Activated naive CD8-positive, alpha-beta T cell treated with anti-CD3 and anti-CD28 coated beads, Interleukin-2, amount 50 U/mL, for 24 hours (primary cell): ENCODE results near the gene RBMS2.
"Not testable (repeated sequence)": the region's sequence is repeated elsewhere in the genome, so short reads cannot be mapped to it uniquely, and the experiment has no call there.

Source experiments
- ATAC-seq: fragments of 150-1000 bp; cut with Tn5 transposase; one replicate; pipeline ENCODE4 v1.10.0; 2021
- DNase-seq: peaks from one replicate; pipeline ENCODE4 v3.0.0; 2021
- H3K27ac Mint-ChIP-seq: one replicate; pipeline ENCODE4 v1.8.0; 2021; ENCODE audit warnings: mild to moderate bottlenecking, mixed read lengths
- H3K27me3 Mint-ChIP-seq: one replicate; pipeline ENCODE4 v1.8.0; 2021; ENCODE audit warnings: mixed read lengths
- H3K36me3 Mint-ChIP-seq: one replicate; pipeline ENCODE4 v1.8.0; 2021; ENCODE audit warnings: low read depth, mixed read lengths
- H3K4me1 Mint-ChIP-seq: one replicate; pipeline ENCODE4 v1.8.0; 2021; ENCODE audit warnings: mixed read lengths
- H3K4me3 Mint-ChIP-seq: one replicate; pipeline ENCODE4 v1.8.0; 2021; ENCODE audit warnings: mild to moderate bottlenecking, moderate library complexity, mixed read lengths
- H3K9me3 Mint-ChIP-seq: one replicate; pipeline ENCODE4 v1.8.0; 2021; ENCODE audit warnings: mixed read lengths

Gene RBMS2

GRCh38 chr12:56521590-56522371 lies at the start of gene RBMS2:
TSS of gene RBMS2 (plus strand) at chr12:56521820. CDS start at chr12:56522024, 204 bp downstream.
- DNase-seq (peak; percentile 35), ATAC-seq (peak; percentile 88)
- Mint-ChIP-seq H3K4me1 (peaks cover 35% of the 10 kb centered on the region), H3K27me3 (no peaks in the 10 kb centered on the region), H3K4me3 (peak within 1 kb of the TSS; percentile 80), H3K36me3 (no peaks in the 10 kb centered on the region), H3K9me3 (no peaks in the 10 kb centered on the region), H3K27ac (peak within 1 kb of the TSS; percentile 74)

GRCh38 chr12:56474389-56474788 lies 47.2 kb upstream of the RBMS2 start:
- Mint-ChIP-seq H3K4me3 (no peak overlapping the region), H3K9me3 (no peaks in the 10 kb centered on the region), H3K27me3 (no peaks in the 10 kb centered on the region), H3K36me3 (peaks cover 34% of the 10 kb centered on the region), H3K27ac (no peak overlapping the region), H3K4me1 (peaks cover 27% of the 10 kb centered on the region)
- DNase-seq (no peak), ATAC-seq (no peak)

- Mint-ChIP-seq H3K36me3 (peaks cover 23% of the 10 kb centered on the region), H3K4me1 (peaks cover 21% of the 10 kb centered on the region), H3K27me3 (no peaks in the 10 kb centered on the region), H3K9me3 (no peaks in the 10 kb centered on the region), H3K4me3 (no peak overlapping the region), H3K27ac (no peak overlapping the region)
- DNase-seq, result no peak
- no peak for ATAC-seq
Measured at GRCh38 chr12:56476143-56476542, 45.5 kb upstream of the RBMS2 start.

GRCh38 chr12:56476972-56477432 lies 44.6 kb upstream of the RBMS2 start:
- H3K9me3 Mint-ChIP-seq, result no peaks in the 10 kb centered on the region
- no peaks in the 10 kb centered on the region for H3K27me3 Mint-ChIP-seq
- DNase-seq (no peak), ATAC-seq (no peak)
- peaks cover 19% of the 10 kb centered on the region for H3K36me3 Mint-ChIP-seq
- no peak overlapping the region for H3K4me3 Mint-ChIP-seq
- no peak overlapping the region for H3K27ac Mint-ChIP-seq
- peaks cover 13% of the 10 kb centered on the region for H3K4me1 Mint-ChIP-seq

- H3K9me3 Mint-ChIP-seq, result no peaks in the 10 kb centered on the region
- no peak overlapping the region for H3K4me3 Mint-ChIP-seq
- H3K36me3 Mint-ChIP-seq, result peaks cover 16% of the 10 kb centered on the region
- H3K27me3 Mint-ChIP-seq, result no peaks in the 10 kb centered on the region
- peaks cover 11% of the 10 kb centered on the region for H3K4me1 Mint-ChIP-seq
- H3K27ac Mint-ChIP-seq, result no peak overlapping the region
- no peak for ATAC-seq
- DNase-seq, result no peak
Measured at GRCh38 chr12:56477521-56478225, 43.9 kb upstream of the RBMS2 start.

- H3K27ac Mint-ChIP-seq, result no peak overlapping the region
- no peak for DNase-seq
- no peaks in the 10 kb centered on the region for H3K27me3 Mint-ChIP-seq
- peaks cover 10% of the 10 kb centered on the region for H3K4me1 Mint-ChIP-seq
- no peaks in the 10 kb centered on the region for H3K9me3 Mint-ChIP-seq
- no peak overlapping the region for H3K4me3 Mint-ChIP-seq
- ATAC-seq, result no peak
- H3K36me3 Mint-ChIP-seq, result peaks cover 5% of the 10 kb centered on the region
Measured at GRCh38 chr12:56479625-56480024, 42.0 kb upstream of the RBMS2 start.

GRCh38 chr12:56484566-56484965 lies 37.1 kb upstream of the RBMS2 start:
- H3K27ac Mint-ChIP-seq, result no peak overlapping the region
- no peaks in the 10 kb centered on the region for H3K9me3 Mint-ChIP-seq
- H3K27me3 Mint-ChIP-seq, result peaks cover 20% of the 10 kb centered on the region
- H3K36me3 Mint-ChIP-seq, result peaks cover 4% of the 10 kb centered on the region
- ATAC-seq, result no peak
- DNase-seq, result no peak
- H3K4me1 Mint-ChIP-seq, result peaks cover 28% of the 10 kb centered on the region
- no peak overlapping the region for H3K4me3 Mint-ChIP-seq

GRCh38 chr12:56486694-56487093 lies 34.9 kb upstream of the RBMS2 start:
- Mint-ChIP-seq H3K4me3 (no peak overlapping the region), H3K9me3 (no peaks in the 10 kb centered on the region), H3K4me1 (peaks cover 18% of the 10 kb centered on the region), H3K27ac (no peak overlapping the region), H3K27me3 (peaks cover 37% of the 10 kb centered on the region), H3K36me3 (peaks cover 3% of the 10 kb centered on the region)
- DNase-seq (no peak), ATAC-seq (no peak)

- H3K9me3 Mint-ChIP-seq, result no peaks in the 10 kb centered on the region
- peak overlapping the region; percentile 60 for H3K27ac Mint-ChIP-seq
- peak; percentile 33 for DNase-seq
- peak; percentile 36 for ATAC-seq
- peaks cover 40% of the 10 kb centered on the region for H3K27me3 Mint-ChIP-seq
- peaks cover 18% of the 10 kb centered on the region for H3K4me1 Mint-ChIP-seq
- peak overlapping the region; percentile 78 for H3K4me3 Mint-ChIP-seq
- peaks cover 3% of the 10 kb centered on the region for H3K36me3 Mint-ChIP-seq
Measured at GRCh38 chr12:56487448-56488040, 34.1 kb upstream of the RBMS2 start.

GRCh38 chr12:56488041-56488955 lies 33.3 kb upstream of the RBMS2 start, which contains the start of gene GLS2:
TSS of gene GLS2 (minus strand) at chr12:56488161. CDS start at chr12:56488118, 43 bp downstream.
- peak; percentile 93 for ATAC-seq
- peak; percentile 67 for DNase-seq
- H3K36me3 Mint-ChIP-seq, result peaks cover 3% of the 10 kb centered on the region
- peak within 1 kb of the TSS; percentile 78 for H3K4me3 Mint-ChIP-seq
- no peaks in the 10 kb centered on the region for H3K9me3 Mint-ChIP-seq
- peaks cover 43% of the 10 kb centered on the region for H3K27me3 Mint-ChIP-seq
- H3K4me1 Mint-ChIP-seq, result peaks cover 18% of the 10 kb centered on the region
- H3K27ac Mint-ChIP-seq, result peak within 1 kb of the TSS; percentile 60

- Mint-ChIP-seq H3K36me3 (peaks cover 3% of the 10 kb centered on the region), H3K27me3 (peaks cover 45% of the 10 kb centered on the region), H3K4me1 (peaks cover 18% of the 10 kb centered on the region), H3K4me3 (no peak overlapping the region), H3K9me3 (no peaks in the 10 kb centered on the region), H3K27ac (no peak overlapping the region)
- DNase-seq (no peak), ATAC-seq (no peak)
Measured at GRCh38 chr12:56490360-56490759, 31.3 kb upstream of the RBMS2 start.

GRCh38 chr12:56493409-56494105 lies 28.1 kb upstream of the RBMS2 start:
- H3K36me3 Mint-ChIP-seq, H3K27ac Mint-ChIP-seq, H3K4me3 Mint-ChIP-seq, ATAC-seq, H3K4me1 Mint-ChIP-seq, DNase-seq, H3K9me3 Mint-ChIP-seq: not testable (repeated sequence)
- peaks cover 38% of the 10 kb centered on the region for H3K27me3 Mint-ChIP-seq

GRCh38 chr12:56494106-56494415 lies 27.6 kb upstream of the RBMS2 start:
- H3K9me3 Mint-ChIP-seq, H3K27ac Mint-ChIP-seq, H3K4me3 Mint-ChIP-seq, ATAC-seq, DNase-seq, H3K4me1 Mint-ChIP-seq, H3K36me3 Mint-ChIP-seq: not testable (repeated sequence)
- H3K27me3 Mint-ChIP-seq, result peaks cover 33% of the 10 kb centered on the region
